ENCODE measurements around the gene GBP2.

Gene GBP2

DNA sequence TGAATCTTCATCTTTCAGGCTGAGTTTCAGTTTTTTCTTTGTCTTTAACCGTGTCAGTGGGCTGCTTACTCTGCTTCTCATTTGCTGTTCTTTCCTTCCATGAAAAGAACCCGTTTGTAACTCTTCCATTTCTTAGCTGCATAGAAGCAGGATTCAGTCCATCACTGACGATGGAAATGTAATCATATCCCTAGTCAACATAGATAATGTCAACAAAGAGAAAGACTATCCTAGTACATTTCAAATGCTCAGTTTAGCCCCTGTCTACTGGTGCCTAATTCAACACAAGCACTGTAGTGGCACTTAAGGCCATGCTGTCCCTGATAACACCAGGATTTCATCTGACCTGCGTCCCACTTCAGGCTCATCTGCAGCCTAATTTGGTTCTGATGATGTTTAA, 61.3 kb downstream of the GBP2 start:
- no peak for DNase-seq

DNA sequence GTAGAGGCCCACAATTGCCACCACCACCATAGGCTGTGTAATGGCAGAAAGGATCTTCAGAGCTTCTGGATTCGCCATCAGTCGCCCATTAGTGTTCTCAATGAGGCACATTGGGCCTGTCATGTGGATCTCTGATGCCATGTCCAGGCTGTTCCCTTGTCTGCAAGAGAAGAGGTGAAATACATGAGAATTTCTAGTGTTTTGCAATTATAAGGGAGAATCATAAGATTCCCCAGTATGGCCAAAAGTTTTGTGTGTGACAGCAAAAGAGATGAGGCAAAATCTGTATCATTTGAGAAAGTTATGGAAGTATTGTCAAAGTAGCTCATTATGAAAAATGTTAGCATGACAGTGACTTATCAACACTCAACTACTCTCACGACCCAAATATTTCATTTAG, 62.8 kb downstream of the GBP2 start:
- no peak for DNase-seq

DNA sequence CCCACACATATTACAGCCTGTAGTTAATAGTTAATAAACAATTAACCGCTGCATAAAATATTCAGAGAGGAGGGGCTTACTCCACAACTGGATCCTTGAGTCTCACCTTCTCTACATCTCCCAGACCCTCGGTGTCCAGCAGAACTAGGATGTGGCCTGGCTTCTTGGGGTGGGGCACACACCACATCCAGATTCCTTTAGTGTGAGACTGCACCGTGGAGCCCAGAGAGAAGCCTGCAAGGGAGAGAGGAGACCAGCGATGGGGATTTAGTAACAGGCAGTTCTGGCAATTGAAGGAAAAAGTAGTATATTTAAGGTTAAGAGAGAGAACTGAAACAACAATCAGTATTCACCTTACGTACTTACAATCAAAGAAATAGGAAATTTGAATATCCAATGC, 65.8 kb downstream of the GBP2 start:
- no peak for DNase-seq
